Testis (tissue), 2 donors: ENCODE measurements around the gene LONP1.

Experiments used
- POLR2A ChIP-seq: fragments of 450-650 bp; IDR thresholded peaks from one replicate; pipeline ENCODE4 v1.6.1; 2017; ENCODE audit warnings: antibody characterized with exemption, mild to moderate bottlenecking, moderate library complexity
- TF ChIP-seq, protein P1 (sequence below), 3 experiments: fragments of 450-650 bp in 2 of 3; fragments of 200-600 bp in 1 of 3; sonication (generic) in 1 of 3; IDR thresholded peaks; one replicate each; pipeline ENCODE4 v1.5.1; 2016 to 2019; ENCODE audit warnings: antibody characterized with exemption in 3 of 3, mild to moderate bottlenecking in 2 of 3, moderate library complexity in 1 of 3

DNA sequence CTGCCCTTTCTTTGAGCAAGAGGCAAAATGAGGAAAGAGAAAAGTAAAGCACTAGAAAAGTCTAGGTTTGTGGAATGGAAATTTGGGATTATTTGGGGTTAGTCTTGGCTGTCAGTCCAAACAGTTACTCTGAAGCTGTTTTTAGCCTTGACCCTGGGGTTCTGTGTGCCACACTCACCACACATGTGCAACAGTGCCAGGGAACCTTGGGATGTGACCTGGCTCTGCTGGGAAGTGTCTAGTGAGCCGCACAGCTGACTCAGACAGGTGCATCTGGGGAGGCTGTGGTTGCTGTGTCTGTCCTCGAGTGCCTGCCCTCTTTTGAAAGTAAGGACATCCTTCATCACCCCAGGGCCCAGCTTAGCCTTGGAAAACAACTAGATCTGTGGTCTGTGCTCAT lies 55.4 kb downstream of the LONP1 start:
- TF ChIP-seq, protein P1, sequence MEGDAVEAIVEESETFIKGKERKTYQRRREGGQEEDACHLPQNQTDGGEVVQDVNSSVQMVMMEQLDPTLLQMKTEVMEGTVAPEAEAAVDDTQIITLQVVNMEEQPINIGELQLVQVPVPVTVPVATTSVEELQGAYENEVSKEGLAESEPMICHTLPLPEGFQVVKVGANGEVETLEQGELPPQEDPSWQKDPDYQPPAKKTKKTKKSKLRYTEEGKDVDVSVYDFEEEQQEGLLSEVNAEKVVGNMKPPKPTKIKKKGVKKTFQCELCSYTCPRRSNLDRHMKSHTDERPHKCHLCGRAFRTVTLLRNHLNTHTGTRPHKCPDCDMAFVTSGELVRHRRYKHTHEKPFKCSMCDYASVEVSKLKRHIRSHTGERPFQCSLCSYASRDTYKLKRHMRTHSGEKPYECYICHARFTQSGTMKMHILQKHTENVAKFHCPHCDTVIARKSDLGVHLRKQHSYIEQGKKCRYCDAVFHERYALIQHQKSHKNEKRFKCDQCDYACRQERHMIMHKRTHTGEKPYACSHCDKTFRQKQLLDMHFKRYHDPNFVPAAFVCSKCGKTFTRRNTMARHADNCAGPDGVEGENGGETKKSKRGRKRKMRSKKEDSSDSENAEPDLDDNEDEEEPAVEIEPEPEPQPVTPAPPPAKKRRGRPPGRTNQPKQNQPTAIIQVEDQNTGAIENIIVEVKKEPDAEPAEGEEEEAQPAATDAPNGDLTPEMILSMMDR (IDR thresholded peaks at IDR 0.05), result no peak
- TF ChIP-seq POLR2A, result no peak
